K562 (cell line): ENCODE measurements around the gene CENPO. TPM values are rescaled to one million over a fixed set of nuclear protein-coding genes. Genes with fewer than 3 reads are reported as not detected.

Experiments used
- EZH2 ChIP-seq: IDR thresholded peaks from 2 replicates; pipeline ENCODE4 v1.6.1; 2012; ENCODE audit warnings: low read depth, mild to moderate bottlenecking, inconsistent platforms, low read length, borderline replicate concordance
- L3MBTL2 ChIP-seq: fragments of 450-650 bp; IDR thresholded peaks from 2 replicates; pipeline ENCODE4 v1.6.1; 2016; ENCODE audit warnings: mild to moderate bottlenecking, moderate library complexity
- NFATC3 ChIP-seq: fragments of 450-650 bp; IDR thresholded peaks from 2 replicates; pipeline ENCODE4 v1.6.1; 2017; ENCODE audit warnings: mild to moderate bottlenecking
- PTBP1 ChIP-seq: fragments of 200-400 bp; formaldehyde crosslinking; IDR thresholded peaks from 2 replicates; pipeline ENCODE4 v1.6.1; 2017; ENCODE audit warnings: low read depth, low read length
- ZBTB17 ChIP-seq: fragments of 450-650 bp; formaldehyde crosslinking; IDR thresholded peaks from 2 replicates; pipeline ENCODE4 v1.4.0; 2020; ENCODE audit warnings: mild to moderate bottlenecking
- ZFP36 ChIP-seq: fragments of 150-350 bp; IDR thresholded peaks from 2 replicates; pipeline ENCODE4 v1.6.1; 2018; ENCODE audit warnings: low read length, low read depth; ENCODE audit not compliant: partially characterized antibody
- ZNF75A ChIP-seq: fragments of 450-650 bp; formaldehyde crosslinking; IDR thresholded peaks from 2 replicates; pipeline ENCODE4 v1.4.0; 2020; ENCODE audit warnings: mild to moderate bottlenecking
- polyA plus RNA-seq, 8 experiments: library from polyadenylated mRNA; depleted of rRNA in 4 of 8; stranded (reverse) in 5 of 8; unstranded in 3 of 8; fragments of >200 nt; fragmentation: Nextera tagmentation in 2 of 8; fragmentation: Illumina TruSeq in 1 of 8; extraction: Ambion mirVana in 2 of 8; extraction: Trizol in 1 of 8; gene quantifications; 2 replicates each; pipeline versions ENCODE4 v1.2.1 to v1.2.3, GENCODE V29; 2011 to 2014; ENCODE audit warnings: inconsistent platforms in 1 of 8, missing spikeins in 1 of 8
- total RNA-seq, 7 experiments: library from RNA; depleted of rRNA in 6 of 7; stranded (reverse); fragments of >200 nt in 6 of 7; fragmentation: Illumina TruSeq in 2 of 7; extraction: Trizol in 2 of 7; gene quantifications; 2 replicates each; pipeline versions ENCODE4 v1.2.1 to v1.2.3, GENCODE V29; 2011 to 2021; ENCODE audit warnings: low replicate concordance in 1 of 7
- TF ChIP-seq, protein P1 (sequence below): sonication (generic); formaldehyde crosslinking; IDR thresholded peaks from 2 replicates; pipeline ENCODE4 v1.8.0; 2022; ENCODE audit warnings: missing genetic modification reagents, mild to moderate bottlenecking, borderline replicate concordance
- TF ChIP-seq, protein P2 (sequence below): sonication (generic); formaldehyde crosslinking; IDR thresholded peaks from 2 replicates; pipeline ENCODE4 v1.8.0; 2022; ENCODE audit warnings: mild to moderate bottlenecking, missing genetic modification reagents
- TF ChIP-seq, protein P3 (sequence below): sonication (generic); formaldehyde crosslinking; IDR thresholded peaks from 2 replicates; pipeline ENCODE4 v1.8.0; 2023; ENCODE audit warnings: missing genetic modification reagents, mild to moderate bottlenecking, borderline replicate concordance
- TF ChIP-seq, protein P4 (sequence below): sonication (generic); formaldehyde crosslinking; IDR thresholded peaks from 2 replicates; pipeline ENCODE4 v1.8.1; 2023; ENCODE audit warnings: missing genetic modification reagents, mild to moderate bottlenecking, borderline replicate concordance

CENPO gene
- total and polyA plus RNA-seq, 9 of the 15 experiments (the other 6 are each of a cell fraction or from before 2014, with no cell fraction given), result 30.6 to 59.4 (median 38.9) TPM

DNA sequence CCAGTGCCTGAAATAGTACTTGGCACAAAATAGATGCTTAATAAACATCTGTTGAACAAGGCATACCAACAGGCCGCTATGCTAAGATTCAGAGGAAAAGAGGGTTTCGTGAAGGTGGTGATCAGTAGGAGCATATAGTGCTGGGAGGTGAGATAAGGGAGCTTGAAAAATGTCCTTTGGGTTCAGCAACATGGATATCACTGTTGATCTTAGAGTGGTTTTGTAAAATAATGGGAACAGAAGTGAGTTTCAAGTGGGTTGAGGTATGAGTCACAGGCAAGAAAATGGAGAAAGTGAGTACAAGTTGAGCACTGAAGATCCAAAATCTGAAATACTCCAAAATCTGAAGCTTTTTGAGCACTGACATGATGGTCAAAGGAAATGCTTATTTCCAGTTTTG, 4.4 kb downstream of the CENPO start (continued):
- TF ChIP-seq, protein P1, sequence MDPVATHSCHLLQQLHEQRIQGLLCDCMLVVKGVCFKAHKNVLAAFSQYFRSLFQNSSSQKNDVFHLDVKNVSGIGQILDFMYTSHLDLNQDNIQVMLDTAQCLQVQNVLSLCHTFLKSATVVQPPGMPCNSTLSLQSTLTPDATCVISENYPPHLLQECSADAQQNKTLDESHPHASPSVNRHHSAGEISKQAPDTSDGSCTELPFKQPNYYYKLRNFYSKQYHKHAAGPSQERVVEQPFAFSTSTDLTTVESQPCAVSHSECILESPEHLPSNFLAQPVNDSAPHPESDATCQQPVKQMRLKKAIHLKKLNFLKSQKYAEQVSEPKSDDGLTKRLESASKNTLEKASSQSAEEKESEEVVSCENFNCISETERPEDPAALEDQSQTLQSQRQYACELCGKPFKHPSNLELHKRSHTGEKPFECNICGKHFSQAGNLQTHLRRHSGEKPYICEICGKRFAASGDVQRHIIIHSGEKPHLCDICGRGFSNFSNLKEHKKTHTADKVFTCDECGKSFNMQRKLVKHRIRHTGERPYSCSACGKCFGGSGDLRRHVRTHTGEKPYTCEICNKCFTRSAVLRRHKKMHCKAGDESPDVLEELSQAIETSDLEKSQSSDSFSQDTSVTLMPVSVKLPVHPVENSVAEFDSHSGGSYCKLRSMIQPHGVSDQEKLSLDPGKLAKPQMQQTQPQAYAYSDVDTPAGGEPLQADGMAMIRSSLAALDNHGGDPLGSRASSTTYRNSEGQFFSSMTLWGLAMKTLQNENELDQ, result no peak
- no peak for TF ChIP-seq NFATC3
- no peak for TF ChIP-seq ZBTB17
- TF ChIP-seq, protein P2, sequence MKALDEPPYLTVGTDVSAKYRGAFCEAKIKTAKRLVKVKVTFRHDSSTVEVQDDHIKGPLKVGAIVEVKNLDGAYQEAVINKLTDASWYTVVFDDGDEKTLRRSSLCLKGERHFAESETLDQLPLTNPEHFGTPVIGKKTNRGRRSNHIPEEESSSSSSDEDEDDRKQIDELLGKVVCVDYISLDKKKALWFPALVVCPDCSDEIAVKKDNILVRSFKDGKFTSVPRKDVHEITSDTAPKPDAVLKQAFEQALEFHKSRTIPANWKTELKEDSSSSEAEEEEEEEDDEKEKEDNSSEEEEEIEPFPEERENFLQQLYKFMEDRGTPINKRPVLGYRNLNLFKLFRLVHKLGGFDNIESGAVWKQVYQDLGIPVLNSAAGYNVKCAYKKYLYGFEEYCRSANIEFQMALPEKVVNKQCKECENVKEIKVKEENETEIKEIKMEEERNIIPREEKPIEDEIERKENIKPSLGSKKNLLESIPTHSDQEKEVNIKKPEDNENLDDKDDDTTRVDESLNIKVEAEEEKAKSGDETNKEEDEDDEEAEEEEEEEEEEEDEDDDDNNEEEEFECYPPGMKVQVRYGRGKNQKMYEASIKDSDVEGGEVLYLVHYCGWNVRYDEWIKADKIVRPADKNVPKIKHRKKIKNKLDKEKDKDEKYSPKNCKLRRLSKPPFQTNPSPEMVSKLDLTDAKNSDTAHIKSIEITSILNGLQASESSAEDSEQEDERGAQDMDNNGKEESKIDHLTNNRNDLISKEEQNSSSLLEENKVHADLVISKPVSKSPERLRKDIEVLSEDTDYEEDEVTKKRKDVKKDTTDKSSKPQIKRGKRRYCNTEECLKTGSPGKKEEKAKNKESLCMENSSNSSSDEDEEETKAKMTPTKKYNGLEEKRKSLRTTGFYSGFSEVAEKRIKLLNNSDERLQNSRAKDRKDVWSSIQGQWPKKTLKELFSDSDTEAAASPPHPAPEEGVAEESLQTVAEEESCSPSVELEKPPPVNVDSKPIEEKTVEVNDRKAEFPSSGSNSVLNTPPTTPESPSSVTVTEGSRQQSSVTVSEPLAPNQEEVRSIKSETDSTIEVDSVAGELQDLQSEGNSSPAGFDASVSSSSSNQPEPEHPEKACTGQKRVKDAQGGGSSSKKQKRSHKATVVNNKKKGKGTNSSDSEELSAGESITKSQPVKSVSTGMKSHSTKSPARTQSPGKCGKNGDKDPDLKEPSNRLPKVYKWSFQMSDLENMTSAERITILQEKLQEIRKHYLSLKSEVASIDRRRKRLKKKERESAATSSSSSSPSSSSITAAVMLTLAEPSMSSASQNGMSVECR, result no peak
- TF ChIP-seq ZFP36, result no peak
- no peak for TF ChIP-seq L3MBTL2
- TF ChIP-seq, protein P3, sequence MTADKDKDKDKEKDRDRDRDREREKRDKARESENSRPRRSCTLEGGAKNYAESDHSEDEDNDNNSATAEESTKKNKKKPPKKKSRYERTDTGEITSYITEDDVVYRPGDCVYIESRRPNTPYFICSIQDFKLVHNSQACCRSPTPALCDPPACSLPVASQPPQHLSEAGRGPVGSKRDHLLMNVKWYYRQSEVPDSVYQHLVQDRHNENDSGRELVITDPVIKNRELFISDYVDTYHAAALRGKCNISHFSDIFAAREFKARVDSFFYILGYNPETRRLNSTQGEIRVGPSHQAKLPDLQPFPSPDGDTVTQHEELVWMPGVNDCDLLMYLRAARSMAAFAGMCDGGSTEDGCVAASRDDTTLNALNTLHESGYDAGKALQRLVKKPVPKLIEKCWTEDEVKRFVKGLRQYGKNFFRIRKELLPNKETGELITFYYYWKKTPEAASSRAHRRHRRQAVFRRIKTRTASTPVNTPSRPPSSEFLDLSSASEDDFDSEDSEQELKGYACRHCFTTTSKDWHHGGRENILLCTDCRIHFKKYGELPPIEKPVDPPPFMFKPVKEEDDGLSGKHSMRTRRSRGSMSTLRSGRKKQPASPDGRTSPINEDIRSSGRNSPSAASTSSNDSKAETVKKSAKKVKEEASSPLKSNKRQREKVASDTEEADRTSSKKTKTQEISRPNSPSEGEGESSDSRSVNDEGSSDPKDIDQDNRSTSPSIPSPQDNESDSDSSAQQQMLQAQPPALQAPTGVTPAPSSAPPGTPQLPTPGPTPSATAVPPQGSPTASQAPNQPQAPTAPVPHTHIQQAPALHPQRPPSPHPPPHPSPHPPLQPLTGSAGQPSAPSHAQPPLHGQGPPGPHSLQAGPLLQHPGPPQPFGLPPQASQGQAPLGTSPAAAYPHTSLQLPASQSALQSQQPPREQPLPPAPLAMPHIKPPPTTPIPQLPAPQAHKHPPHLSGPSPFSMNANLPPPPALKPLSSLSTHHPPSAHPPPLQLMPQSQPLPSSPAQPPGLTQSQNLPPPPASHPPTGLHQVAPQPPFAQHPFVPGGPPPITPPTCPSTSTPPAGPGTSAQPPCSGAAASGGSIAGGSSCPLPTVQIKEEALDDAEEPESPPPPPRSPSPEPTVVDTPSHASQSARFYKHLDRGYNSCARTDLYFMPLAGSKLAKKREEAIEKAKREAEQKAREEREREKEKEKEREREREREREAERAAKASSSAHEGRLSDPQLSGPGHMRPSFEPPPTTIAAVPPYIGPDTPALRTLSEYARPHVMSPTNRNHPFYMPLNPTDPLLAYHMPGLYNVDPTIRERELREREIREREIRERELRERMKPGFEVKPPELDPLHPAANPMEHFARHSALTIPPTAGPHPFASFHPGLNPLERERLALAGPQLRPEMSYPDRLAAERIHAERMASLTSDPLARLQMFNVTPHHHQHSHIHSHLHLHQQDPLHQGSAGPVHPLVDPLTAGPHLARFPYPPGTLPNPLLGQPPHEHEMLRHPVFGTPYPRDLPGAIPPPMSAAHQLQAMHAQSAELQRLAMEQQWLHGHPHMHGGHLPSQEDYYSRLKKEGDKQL, result no peak
- no peak for TF ChIP-seq ZNF75A (CRISPR knock-in tag)
- TF ChIP-seq PTBP1, result no peak
- TF ChIP-seq, protein P4, sequence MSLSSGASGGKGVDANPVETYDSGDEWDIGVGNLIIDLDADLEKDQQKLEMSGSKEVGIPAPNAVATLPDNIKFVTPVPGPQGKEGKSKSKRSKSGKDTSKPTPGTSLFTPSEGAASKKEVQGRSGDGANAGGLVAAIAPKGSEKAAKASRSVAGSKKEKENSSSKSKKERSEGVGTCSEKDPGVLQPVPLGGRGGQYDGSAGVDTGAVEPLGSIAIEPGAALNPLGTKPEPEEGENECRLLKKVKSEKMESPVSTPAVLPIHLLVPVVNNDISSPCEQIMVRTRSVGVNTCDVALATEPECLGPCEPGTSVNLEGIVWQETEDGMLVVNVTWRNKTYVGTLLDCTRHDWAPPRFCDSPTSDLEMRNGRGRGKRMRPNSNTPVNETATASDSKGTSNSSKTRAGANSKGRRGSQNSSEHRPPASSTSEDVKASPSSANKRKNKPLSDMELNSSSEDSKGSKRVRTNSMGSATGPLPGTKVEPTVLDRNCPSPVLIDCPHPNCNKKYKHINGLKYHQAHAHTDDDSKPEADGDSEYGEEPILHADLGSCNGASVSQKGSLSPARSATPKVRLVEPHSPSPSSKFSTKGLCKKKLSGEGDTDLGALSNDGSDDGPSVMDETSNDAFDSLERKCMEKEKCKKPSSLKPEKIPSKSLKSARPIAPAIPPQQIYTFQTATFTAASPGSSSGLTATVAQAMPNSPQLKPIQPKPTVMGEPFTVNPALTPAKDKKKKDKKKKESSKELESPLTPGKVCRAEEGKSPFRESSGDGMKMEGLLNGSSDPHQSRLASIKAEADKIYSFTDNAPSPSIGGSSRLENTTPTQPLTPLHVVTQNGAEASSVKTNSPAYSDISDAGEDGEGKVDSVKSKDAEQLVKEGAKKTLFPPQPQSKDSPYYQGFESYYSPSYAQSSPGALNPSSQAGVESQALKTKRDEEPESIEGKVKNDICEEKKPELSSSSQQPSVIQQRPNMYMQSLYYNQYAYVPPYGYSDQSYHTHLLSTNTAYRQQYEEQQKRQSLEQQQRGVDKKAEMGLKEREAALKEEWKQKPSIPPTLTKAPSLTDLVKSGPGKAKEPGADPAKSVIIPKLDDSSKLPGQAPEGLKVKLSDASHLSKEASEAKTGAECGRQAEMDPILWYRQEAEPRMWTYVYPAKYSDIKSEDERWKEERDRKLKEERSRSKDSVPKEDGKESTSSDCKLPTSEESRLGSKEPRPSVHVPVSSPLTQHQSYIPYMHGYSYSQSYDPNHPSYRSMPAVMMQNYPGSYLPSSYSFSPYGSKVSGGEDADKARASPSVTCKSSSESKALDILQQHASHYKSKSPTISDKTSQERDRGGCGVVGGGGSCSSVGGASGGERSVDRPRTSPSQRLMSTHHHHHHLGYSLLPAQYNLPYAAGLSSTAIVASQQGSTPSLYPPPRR, result no peak
- TF ChIP-seq EZH2, result no peak
